Measurements from ENCODE around the gene ZNF76.

The ZNF76 gene

GRCh38 chr6:35259194-35259947 is at the start of gene ZNF76:
ZNF76 (plus strand) TSS chr6:35259735; CDS start chr6:35281152, 21,417 bp downstream.
- DNase-seq, result peak; percentile 94

GRCh38 chr6:35213298-35213791 is 46.2 kb upstream of the ZNF76 start:
- no peak for DNase-seq

- DNase-seq, result no peak
Measured at GRCh38 chr6:35213824-35214756, 45.4 kb upstream of the ZNF76 start, which contains the start of gene SCUBE3. SCUBE3 (plus strand) TSS chr6:35213956; CDS start chr6:35214419, 463 bp downstream.

- DNase-seq, result no peak
Measured at GRCh38 chr6:35214869-35215664, 44.5 kb upstream of the ZNF76 start.

GRCh38 chr6:35215665-35216411 is 43.7 kb upstream of the ZNF76 start:
- no peak for DNase-seq

- no peak for DNase-seq
Measured at GRCh38 chr6:35216412-35216732, 43.2 kb upstream of the ZNF76 start.

GRCh38 chr6:35216851-35217811 is 42.4 kb upstream of the ZNF76 start:
- peak; percentile 8 for DNase-seq

GRCh38 chr6:35218021-35218420 is 41.5 kb upstream of the ZNF76 start:
- no peak for DNase-seq

- no peak for DNase-seq
Measured at GRCh38 chr6:35218456-35218855, 41.1 kb upstream of the ZNF76 start.

GRCh38 chr6:35219683-35220326 is 39.7 kb upstream of the ZNF76 start:
- no peak for DNase-seq

GRCh38 chr6:35220711-35221110 is 38.8 kb upstream of the ZNF76 start:
- no peak for DNase-seq

GRCh38 chr6:35223396-35223795 is 36.1 kb upstream of the ZNF76 start:
- no peak for DNase-seq

- no peak for DNase-seq
Measured at GRCh38 chr6:35224720-35225119, 34.8 kb upstream of the ZNF76 start.

- no peak for DNase-seq
Measured at GRCh38 chr6:35228481-35228880, 31.1 kb upstream of the ZNF76 start.

GRCh38 chr6:35229304-35229703 is 30.2 kb upstream of the ZNF76 start:
- DNase-seq, result no peak

- no peak for DNase-seq
Measured at GRCh38 chr6:35230498-35230897, 29.0 kb upstream of the ZNF76 start.

GRCh38 chr6:35230950-35231349 is 28.6 kb upstream of the ZNF76 start:
- DNase-seq, result no peak

- DNase-seq, result no peak
Measured at GRCh38 chr6:35231563-35231962, 28.0 kb upstream of the ZNF76 start.

GRCh38 chr6:35234901-35235300 is 24.6 kb upstream of the ZNF76 start:
- no peak for DNase-seq

- no peak for DNase-seq
Measured at GRCh38 chr6:35236223-35236622, 23.3 kb upstream of the ZNF76 start.
